Natural killer cell (primary cell): ENCODE data around the gene PNP. TPM values are rescaled to one million over a fixed set of nuclear protein-coding genes. Genes with fewer than 3 reads are reported as not detected.
A peak's percentile ranks its signal among the peaks of the same experiment; 100 is the strongest.

Source experiments
- ATAC-seq, 3 donors: fragments of 150-1000 bp in 2 of 3; fragments of 200-7000 bp in 1 of 3; cut with Tn5 transposase; 1 replicate in 1 of 3; 2 replicates in 2 of 3; pipeline ENCODE4 v1.10.0; 2021; ENCODE audit warnings: mild to moderate bottlenecking in 2 of 3, moderate library complexity in 2 of 3
- DNase-seq, 2 donors: peaks; one replicate each; pipeline versions ENCODE4 v3.0.0 to v3.0.0-alpha.2; 2013 to 2021; ENCODE audit warnings: mixed read lengths in 1 of 2
- H3K27ac ChIP-seq: one replicate; pipeline ENCODE4 v1.5.1; 2013; ENCODE audit warnings: mild to moderate bottlenecking, low read length
- H3K27me3 ChIP-seq: one replicate; pipeline ENCODE4 v1.6.1; 2013; ENCODE audit warnings: low read length; ENCODE audit not compliant: control insufficient read depth, insufficient read depth
- H3K36me3 ChIP-seq: one replicate; pipeline ENCODE4 v1.6.1; 2013; ENCODE audit warnings: low read length; ENCODE audit not compliant: control insufficient read depth, insufficient read depth
- H3K4me1 ChIP-seq: one replicate; pipeline ENCODE4 v1.6.1; 2013; ENCODE audit warnings: low read length; ENCODE audit not compliant: control insufficient read depth, insufficient read depth
- H3K4me3 ChIP-seq: one replicate; pipeline ENCODE4 v1.5.1; 2013; ENCODE audit warnings: low read length
- H3K9me3 ChIP-seq: one replicate; pipeline ENCODE4 v1.6.1; 2013; ENCODE audit warnings: low read length; ENCODE audit not compliant: control insufficient read depth, insufficient read depth
- H3K27ac Mint-ChIP-seq, 2 donors: one replicate each; pipeline ENCODE4 v1.8.0; 2022; ENCODE audit warnings: mild to moderate bottlenecking in 2 of 2, mixed read lengths in 2 of 2, moderate library complexity in 1 of 2
- H3K27me3 Mint-ChIP-seq, 2 donors: one replicate each; pipeline ENCODE4 v1.8.0; 2022; ENCODE audit warnings: low read depth in 2 of 2, mixed read lengths in 2 of 2
- H3K36me3 Mint-ChIP-seq: one replicate; pipeline ENCODE4 v1.8.0; 2022; ENCODE audit warnings: mixed read lengths
- H3K4me1 Mint-ChIP-seq, 2 donors: one replicate each; pipeline ENCODE4 v1.8.0; 2022; ENCODE audit warnings: mixed read lengths in 2 of 2
- H3K4me3 Mint-ChIP-seq: one replicate; pipeline ENCODE4 v1.8.0; 2022; ENCODE audit warnings: mild to moderate bottlenecking, moderate library complexity, mixed read lengths
- H3K9me3 Mint-ChIP-seq, 2 donors: one replicate each; pipeline ENCODE4 v1.8.0; 2022; ENCODE audit warnings: mixed read lengths in 2 of 2
- CTCF ChIP-seq: fragments of 200-600 bp; IDR thresholded peaks from one replicate; pipeline ENCODE4 v1.8.0; 2022; ENCODE audit warnings: antibody characterized with exemption
- WGBS: methylation state at CpG from one replicate; pipeline ENCODE4 v1.1.7; 2013; ENCODE audit warnings: missing lambda C conversion rate; ENCODE audit not compliant: insufficient coverage; 5-methylcytosine and 5-hydroxymethylcytosine counted together
- intact Hi-C: fragments of 100-400 bp; cut with micrococcal nuclease; formaldehyde crosslinking; loops from one replicate; pipeline ENCODE4 v1.14.2; 2022
- total RNA-seq, 4 donors: library from RNA; stranded (reverse); fragments of 120-200 nt in 1 of 4; gene quantifications; one replicate each; pipeline versions ENCODE4 v1.2.3 to v1.2.4, GENCODE V29; 2013 to 2022

Gene PNP
- total RNA-seq, 3 donors from 2014 or later (not counting 1 experiment from before 2014, with no cell fraction given) = 49.5 to 76.8 (median 51.8) TPM

DNA sequence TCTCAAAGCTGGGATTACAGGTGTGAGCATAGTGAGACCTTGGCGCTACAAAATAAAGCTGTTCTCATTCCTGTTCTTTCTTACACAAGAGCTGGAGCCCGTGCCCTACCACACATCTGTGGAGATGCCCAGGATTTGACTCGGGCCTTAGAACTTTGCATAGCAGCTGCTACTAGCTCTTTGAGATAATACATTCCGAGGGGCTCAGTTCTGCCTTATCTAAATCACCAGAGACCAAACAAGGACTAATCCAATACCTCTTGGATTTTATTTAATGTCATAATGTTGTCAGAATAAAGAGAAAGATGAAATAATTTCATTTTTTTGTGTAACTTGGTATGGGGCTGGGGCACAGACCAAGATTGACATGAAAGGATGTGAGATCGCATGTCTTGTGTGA lies 7.6 kb downstream of the PNP start:
- Mint-ChIP-seq H3K4me3 (peak overlapping the region; percentile 56), H3K9me3 (no peaks in the 10 kb centered on the region), H3K27me3 (no peaks in the 10 kb centered on the region), H3K36me3 (peaks cover 22% of the 10 kb centered on the region), H3K4me1 (peaks cover 40 to 47% of the 10 kb centered on the region in 2 donors), H3K27ac (peak overlapping the region; percentile 82 to 85)
- no peak for TF ChIP-seq CTCF
- no peak for ATAC-seq
- H3K27me3 ChIP-seq = no peaks in the 10 kb centered on the region
- H3K36me3 ChIP-seq = peaks cover 57% of the 10 kb centered on the region
- 68% methylated on average over 4 of the region's 5 CpGs for WGBS
- DNase-seq = no peak
- H3K27ac ChIP-seq = peak overlapping the region; percentile 66
- intact Hi-C loops = no loop called here
- peaks cover 30% of the 10 kb centered on the region for H3K4me1 ChIP-seq
- H3K4me3 ChIP-seq = no peak overlapping the region
- no peaks in the 10 kb centered on the region for H3K9me3 ChIP-seq

- peak in 1 of 2 donors; percentile 63 for DNase-seq
- H3K36me3 Mint-ChIP-seq = peaks cover 17% of the 10 kb centered on the region
- H3K4me3 Mint-ChIP-seq = peak overlapping the region; percentile 56
- peaks cover 52% of the 10 kb centered on the region for H3K36me3 ChIP-seq
- no peaks in the 10 kb centered on the region for H3K9me3 ChIP-seq
- H3K27me3 Mint-ChIP-seq = no peaks in the 10 kb centered on the region
- intact Hi-C loops = no loop called here
- H3K4me3 ChIP-seq = no peak overlapping the region
- WGBS = 8% methylated on average over 1 of the region's 1 CpG
- no peak for TF ChIP-seq CTCF
- peak overlapping the region; percentile 82 to 85 for H3K27ac Mint-ChIP-seq
- H3K4me1 ChIP-seq = peaks cover 28% of the 10 kb centered on the region
- H3K27ac ChIP-seq = peak overlapping the region; percentile 66
- peaks cover 34 to 41% of the 10 kb centered on the region in 2 donors for H3K4me1 Mint-ChIP-seq
- no peaks in the 10 kb centered on the region for H3K9me3 Mint-ChIP-seq
- ATAC-seq = peak; percentile 68 to 73 (median 69)
- H3K27me3 ChIP-seq = no peaks in the 10 kb centered on the region
These were observed 8.1 kb downstream of the PNP start for GRCh38 chr14:20477211-20477876.

GRCh38 chr14:20478894-20479293 lies 9.7 kb downstream of the PNP start:
- peak overlapping the region; percentile 82 to 85 for H3K27ac Mint-ChIP-seq
- peaks cover 32 to 39% of the 10 kb centered on the region in 2 donors for H3K4me1 Mint-ChIP-seq
- no peaks in the 10 kb centered on the region for H3K9me3 Mint-ChIP-seq
- intact Hi-C loops = no loop called here
- Histone ChIP-seq H3K36me3 (peaks cover 39% of the 10 kb centered on the region), H3K4me1 (peaks cover 28% of the 10 kb centered on the region), H3K4me3 (no peak overlapping the region), H3K27ac (peak overlapping the region; percentile 12), H3K27me3 (no peaks in the 10 kb centered on the region), H3K9me3 (no peaks in the 10 kb centered on the region)
- WGBS = 100% methylated on average over 1 of the region's 2 CpGs
- no peak for DNase-seq
- H3K27me3 Mint-ChIP-seq = no peaks in the 10 kb centered on the region
- peaks cover 14% of the 10 kb centered on the region for H3K36me3 Mint-ChIP-seq
- H3K4me3 Mint-ChIP-seq = no peak overlapping the region
- no peak for TF ChIP-seq CTCF
- no peak for ATAC-seq

- H3K36me3 ChIP-seq = peaks cover 9% of the 10 kb centered on the region
- TF ChIP-seq CTCF = no peak
- no peak overlapping the region for H3K4me3 ChIP-seq
- no peaks in the 10 kb centered on the region for H3K9me3 ChIP-seq
- intact Hi-C loops = no loop called here
- Mint-ChIP-seq H3K4me1 (peaks cover 24 to 29% of the 10 kb centered on the region in 2 donors), H3K36me3 (no peaks in the 10 kb centered on the region), H3K9me3 (no peaks in the 10 kb centered on the region), H3K4me3 (no peak overlapping the region), H3K27me3 (no peaks in the 10 kb centered on the region), H3K27ac (no peak overlapping the region)
- peaks cover 19% of the 10 kb centered on the region for H3K4me1 ChIP-seq
- no peak overlapping the region for H3K27ac ChIP-seq
- WGBS = 100% methylated on average over 3 of the region's 5 CpGs
- ATAC-seq (no peak), DNase-seq (no peak)
- H3K27me3 ChIP-seq = no peaks in the 10 kb centered on the region
These were observed 13.2 kb downstream of the PNP start for GRCh38 chr14:20482382-20482781.
